Measurements from ENCODE around the gene SFTA2.

DNA sequence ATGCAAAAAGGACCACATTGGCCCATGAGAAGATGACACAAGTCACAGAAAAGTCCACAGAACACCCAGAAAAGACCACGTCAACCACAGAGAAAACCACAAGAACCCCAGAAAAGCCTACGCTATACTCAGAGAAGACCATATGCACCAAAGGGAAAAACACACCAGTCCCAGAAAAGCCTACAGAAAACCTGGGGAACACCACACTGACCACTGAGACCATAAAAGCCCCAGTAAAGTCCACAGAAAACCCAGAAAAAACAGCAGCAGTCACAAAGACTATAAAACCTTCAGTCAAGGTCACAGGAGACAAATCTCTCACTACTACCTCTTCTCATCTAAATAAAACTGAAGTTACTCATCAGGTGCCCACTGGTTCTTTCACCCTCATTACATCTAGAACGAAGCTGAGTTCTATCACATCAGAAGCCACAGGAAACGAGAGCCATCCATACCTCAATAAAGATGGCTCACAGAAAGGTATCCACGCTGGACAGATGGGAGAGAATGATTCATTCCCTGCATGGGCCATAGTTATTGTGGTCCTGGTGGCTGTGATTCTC lies 20.0 kb upstream of the SFTA2 start:
- TF ChIP-seq, protein P1, sequence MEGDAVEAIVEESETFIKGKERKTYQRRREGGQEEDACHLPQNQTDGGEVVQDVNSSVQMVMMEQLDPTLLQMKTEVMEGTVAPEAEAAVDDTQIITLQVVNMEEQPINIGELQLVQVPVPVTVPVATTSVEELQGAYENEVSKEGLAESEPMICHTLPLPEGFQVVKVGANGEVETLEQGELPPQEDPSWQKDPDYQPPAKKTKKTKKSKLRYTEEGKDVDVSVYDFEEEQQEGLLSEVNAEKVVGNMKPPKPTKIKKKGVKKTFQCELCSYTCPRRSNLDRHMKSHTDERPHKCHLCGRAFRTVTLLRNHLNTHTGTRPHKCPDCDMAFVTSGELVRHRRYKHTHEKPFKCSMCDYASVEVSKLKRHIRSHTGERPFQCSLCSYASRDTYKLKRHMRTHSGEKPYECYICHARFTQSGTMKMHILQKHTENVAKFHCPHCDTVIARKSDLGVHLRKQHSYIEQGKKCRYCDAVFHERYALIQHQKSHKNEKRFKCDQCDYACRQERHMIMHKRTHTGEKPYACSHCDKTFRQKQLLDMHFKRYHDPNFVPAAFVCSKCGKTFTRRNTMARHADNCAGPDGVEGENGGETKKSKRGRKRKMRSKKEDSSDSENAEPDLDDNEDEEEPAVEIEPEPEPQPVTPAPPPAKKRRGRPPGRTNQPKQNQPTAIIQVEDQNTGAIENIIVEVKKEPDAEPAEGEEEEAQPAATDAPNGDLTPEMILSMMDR (optimal IDR thresholded peaks at IDR 0.05 in 1 of 3, IDR thresholded peaks at IDR 0.05 in 1 of 3, conservative IDR thresholded peaks at IDR 0.05 in 1 of 3; ENCODE audit: extremely low read depth in 1 of 3, insufficient read depth in 2 of 3, low read length in 3 of 3) = no peak
- no peak for TF ChIP-seq EZH2 (IDR thresholded peaks at IDR 0.05; ENCODE audit: low read length)

Data from keratinocyte (primary cell).